Dermis blood vessel endothelial cell (primary cell): ENCODE measurements around the gene METTL25. TPM values are rescaled to one million over a fixed set of nuclear protein-coding genes. Genes with fewer than 3 reads are reported as not detected.

ENCODE experiments used
- DNase-seq: peaks from one replicate; pipeline ENCODE4 v3.0.0; 2010
- total RNA-seq: library from RNA; depleted of rRNA; stranded (reverse); fragments of >200 nt; gene quantifications from 2 replicates; pipeline ENCODE4 v1.2.3, GENCODE V29; 2014

METTL25 gene
- total RNA-seq, 1 donor from 2014 or later, result 14.6 TPM

- DNase-seq, result no peak
Observed at GRCh38 chr12:82474181-82474797, 116.0 kb downstream of the METTL25 start.

- peak; percentile 57 for DNase-seq
Observed at GRCh38 chr12:82474798-82475184, 116.5 kb downstream of the METTL25 start.

DNA sequence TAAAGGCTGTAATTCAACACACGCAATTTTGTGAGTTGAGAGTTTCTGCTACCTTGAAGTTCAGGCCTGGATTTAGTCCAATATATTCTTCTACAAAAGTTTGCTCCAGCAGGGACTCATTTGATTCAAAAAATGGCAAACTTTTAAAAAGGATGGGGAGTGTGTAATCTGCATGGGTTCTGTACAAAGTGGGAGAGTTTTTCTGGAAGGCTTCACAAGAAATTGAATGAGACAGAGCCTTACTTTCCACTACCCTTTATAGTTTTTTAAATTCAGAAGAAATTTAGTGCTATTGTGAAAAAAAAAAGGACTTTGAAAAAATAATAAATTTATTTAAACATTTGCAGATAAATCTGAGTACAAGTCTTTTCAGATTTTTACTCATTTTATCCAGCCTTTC lies 116.9 kb downstream of the METTL25 start:
- DNase-seq, result no peak

DNA sequence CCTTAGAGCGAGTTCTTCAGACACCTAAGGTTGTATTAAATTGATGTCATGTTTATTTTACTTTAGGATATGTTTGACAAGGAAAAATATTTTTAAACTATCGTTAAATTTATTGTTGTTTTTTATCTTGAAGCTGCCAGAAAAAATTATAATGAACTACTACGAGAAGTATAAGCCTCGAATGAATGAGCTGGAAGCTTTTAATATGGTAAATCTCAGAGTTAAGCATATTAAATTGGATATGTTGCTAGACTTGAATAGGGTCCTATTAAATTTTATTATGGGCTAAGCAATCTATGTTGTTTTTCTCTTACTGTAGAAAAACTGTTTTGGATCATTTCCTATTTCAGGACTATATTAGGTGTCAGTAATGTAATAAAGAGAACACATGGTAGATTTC lies 118.2 kb downstream of the METTL25 start:
- no peak for DNase-seq

- peak; percentile 58 for DNase-seq
Observed at GRCh38 chr12:82479511-82479910, 121.2 kb downstream of the METTL25 start.

GRCh38 chr12:82480606-82481005 lies 122.3 kb downstream of the METTL25 start:
- no peak for DNase-seq

DNA sequence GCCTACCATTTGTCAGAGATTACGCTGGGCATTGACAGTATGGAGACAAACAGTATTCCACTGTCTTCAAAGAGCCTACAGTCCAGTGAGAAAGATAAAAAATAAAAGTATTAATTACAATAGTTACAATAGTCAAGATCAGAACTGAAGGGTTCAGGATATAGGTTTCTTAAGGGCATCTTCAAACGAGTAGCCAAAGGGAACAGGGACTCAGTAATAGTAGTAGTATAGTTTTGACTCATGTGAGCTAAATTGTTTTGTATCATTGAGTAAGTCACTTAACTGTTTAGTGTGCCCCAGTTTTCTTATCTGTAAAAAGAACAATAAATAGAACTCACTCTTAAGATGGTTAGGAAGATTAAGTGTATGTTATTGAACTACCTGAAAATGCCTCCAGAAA lies 123.6 kb downstream of the METTL25 start:
- DNase-seq, result no peak

DNA sequence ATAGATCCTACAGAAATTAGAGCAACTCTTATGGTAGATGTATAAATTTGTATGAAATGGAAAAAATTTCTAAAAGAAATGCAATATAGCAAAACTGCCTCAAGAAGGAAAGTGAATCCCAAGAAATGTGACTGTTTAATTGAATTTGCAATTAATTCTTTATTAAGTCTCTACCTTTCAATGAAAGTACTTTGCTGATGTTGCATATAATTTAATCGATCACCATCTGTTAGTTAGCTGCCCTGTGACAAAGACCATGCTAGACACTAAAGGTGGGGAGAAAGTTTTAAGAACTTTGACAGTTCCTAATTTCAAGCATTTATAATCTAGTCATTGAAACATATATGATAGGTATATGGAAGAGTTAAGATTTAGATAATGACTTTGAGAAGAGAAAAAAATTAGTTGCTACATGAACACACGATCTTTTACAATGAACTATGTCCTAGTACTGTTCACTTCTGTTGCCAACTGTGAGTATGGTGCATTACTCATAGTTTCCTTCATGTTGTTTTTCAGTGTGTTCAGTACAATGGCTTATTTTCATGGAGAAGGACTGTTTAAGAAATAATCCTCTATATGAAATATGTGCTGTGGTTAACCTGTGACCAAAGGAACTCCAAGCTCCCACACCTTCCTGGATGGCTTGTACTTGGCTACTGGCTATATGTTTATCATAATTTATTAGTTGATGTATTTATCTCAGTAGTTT lies 128.4 kb downstream of the METTL25 start:
- DNase-seq, result peak; percentile 86

DNA sequence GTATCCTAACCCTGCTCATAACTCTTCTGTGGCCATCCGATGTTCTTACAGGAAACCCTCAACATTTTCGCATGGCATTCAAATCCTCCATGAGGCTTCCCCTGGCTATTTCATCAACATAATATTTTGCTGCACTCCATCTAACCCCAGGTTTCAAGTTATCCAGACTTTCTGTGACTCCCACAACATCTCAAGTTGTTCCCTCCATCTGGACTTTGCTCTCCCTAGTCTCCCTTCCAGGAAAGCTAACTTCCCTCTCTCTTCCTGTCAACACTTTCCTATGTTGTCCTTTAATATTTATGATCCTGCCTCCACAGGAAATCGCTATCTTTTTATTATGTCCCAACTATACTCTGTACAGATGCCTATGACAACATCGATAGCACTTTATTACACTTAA lies 146.1 kb downstream of the METTL25 start:
- no peak for DNase-seq

- no peak for DNase-seq
Observed at GRCh38 chr12:82505150-82505549, 146.8 kb downstream of the METTL25 start.

DNA sequence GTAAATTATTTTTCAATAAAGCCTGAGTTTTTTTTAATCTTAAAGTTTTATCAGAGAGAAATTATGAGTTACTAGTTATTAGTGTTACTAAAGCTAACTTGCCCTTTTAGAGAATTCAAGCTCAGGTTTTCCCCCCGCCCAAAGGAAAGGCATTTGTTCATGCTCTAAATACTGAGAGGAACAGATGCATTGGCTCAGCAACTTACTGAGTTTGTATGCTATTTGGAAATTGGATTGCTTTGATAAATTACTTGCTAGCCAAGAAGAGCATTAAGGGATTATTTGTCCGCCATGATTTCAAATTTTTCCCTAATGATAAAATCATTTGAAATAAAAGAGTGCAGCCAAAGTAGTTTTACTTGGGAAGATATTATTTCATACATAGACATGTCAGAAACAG lies 149.4 kb downstream of the METTL25 start:
- DNase-seq, result no peak

- DNase-seq, result peak; percentile 36
Observed at GRCh38 chr12:82510386-82510785, 152.1 kb downstream of the METTL25 start.

DNA sequence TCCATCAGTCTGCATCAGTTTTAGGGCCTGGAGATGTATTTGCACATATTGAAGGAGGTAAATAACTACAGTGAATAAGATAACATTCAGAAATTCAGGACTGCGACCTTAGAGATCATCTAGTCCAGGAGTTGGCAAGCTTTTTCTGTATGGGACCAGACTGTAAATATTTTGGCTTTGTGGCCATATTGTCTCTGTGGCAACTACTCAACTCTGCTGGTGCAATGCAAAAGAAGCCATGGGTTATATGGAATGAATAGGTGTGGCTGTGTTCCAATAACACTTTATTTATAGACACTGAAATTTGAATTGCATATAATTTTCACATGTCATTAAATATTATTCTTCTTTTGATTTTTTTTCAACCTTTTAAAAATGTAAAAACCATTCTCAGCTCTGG lies 156.6 kb downstream of the METTL25 start:
- no peak for DNase-seq

DNA sequence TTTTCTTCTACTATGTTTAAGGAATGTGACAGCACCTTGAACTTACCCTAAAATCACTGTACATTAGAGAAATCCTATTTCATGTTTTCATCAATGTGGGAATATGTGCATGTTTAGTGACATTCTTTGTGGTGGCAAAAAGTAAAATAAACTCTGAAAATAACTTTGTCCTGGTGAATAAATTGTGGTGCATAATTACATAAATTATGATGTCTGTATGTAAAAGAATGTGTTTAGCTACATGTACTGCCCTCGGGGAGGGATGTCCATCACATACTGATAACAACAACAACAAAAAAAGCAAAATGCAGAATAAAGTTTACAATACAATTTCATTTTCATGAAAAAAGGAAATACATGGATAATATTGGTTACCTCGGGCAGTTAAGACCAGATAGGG lies 157.3 kb downstream of the METTL25 start:
- DNase-seq, result no peak

GRCh38 chr12:82517027-82517426 lies 158.7 kb downstream of the METTL25 start:
- peak; percentile 37 for DNase-seq

GRCh38 chr12:82517808-82518207 lies 159.5 kb downstream of the METTL25 start:
- no peak for DNase-seq

GRCh38 chr12:82519510-82519909 lies 161.2 kb downstream of the METTL25 start:
- DNase-seq, result no peak

DNA sequence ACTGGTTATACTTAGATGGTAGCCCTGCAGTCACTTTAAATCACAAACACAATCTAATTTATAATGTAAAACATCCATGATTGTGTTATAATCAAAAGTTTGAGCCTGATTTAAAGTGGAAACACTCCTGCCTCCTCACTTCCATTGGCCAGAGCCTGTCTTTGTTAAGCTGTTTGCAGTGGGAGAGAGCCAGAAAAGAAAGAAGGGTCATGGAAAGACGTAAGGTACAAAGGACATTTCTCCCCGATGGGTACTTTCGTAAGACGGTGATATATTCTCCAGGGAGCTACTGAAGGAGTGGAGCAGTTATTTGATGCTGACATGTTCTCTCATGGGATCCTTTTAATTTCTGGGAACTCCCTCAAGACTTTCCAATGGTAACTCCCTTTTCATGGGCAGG lies 164.0 kb downstream of the METTL25 start:
- no peak for DNase-seq

DNA sequence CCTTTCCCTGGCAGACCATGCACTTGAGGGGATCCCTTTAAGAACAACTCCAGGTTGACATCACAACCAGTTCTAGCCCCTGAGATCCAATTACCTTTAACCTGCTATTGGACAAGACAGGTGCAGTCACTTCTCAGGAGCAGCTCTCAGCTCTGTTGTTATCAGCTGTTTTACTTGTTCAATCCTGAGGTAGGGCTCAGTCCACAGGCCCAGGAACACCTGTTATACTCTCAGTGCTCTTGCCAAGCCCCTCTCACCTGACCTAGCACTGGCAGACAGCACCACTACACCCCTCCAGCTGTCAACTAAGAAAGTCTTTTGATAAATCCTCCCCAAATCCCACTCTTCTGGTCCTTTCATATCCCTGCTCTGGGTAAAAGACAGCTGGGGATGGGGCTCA lies 164.4 kb downstream of the METTL25 start:
- no peak for DNase-seq

- no peak for DNase-seq
Observed at GRCh38 chr12:82523996-82524395, 165.7 kb downstream of the METTL25 start.

- no peak for DNase-seq
Observed at GRCh38 chr12:82524641-82525040, 166.3 kb downstream of the METTL25 start.

- no peak for DNase-seq
Observed at GRCh38 chr12:82525616-82526015, 167.3 kb downstream of the METTL25 start.

DNA sequence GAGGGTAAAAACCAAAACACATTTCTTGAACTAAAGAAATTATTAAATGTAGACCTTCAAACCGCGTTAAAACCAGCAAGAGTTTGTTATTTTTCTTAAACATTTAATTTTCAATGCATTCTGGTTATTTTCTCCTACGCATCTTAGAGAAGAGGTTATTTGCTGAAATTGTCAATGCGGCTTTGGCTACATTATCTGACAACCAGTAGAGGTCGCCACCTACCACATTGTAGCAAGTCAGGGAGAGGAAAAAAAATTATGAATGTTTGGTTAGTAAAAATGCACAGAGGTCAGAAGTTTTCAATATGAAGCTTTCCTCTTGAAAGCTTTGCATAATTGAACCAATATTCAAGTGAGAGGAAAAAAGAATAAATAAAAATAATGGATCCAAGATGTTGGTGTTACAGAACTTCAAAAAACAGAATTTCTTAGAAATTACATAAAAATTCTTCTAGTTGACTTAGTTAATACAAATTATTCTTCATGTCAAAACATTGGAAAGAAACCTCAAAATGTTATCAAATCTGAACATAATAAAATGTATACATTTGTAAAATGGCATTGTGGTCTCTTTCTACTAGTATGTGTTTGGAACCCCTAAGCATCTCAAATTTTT lies 168.9 kb downstream of the METTL25 start:
- DNase-seq, result peak; percentile 74
